ENCODE data around the gene MINPP1.
"Not testable (repeated sequence)": the region's sequence is repeated elsewhere in the genome, so short reads cannot be mapped to it uniquely, and the experiment has no call there.

Gene MINPP1, protein sequence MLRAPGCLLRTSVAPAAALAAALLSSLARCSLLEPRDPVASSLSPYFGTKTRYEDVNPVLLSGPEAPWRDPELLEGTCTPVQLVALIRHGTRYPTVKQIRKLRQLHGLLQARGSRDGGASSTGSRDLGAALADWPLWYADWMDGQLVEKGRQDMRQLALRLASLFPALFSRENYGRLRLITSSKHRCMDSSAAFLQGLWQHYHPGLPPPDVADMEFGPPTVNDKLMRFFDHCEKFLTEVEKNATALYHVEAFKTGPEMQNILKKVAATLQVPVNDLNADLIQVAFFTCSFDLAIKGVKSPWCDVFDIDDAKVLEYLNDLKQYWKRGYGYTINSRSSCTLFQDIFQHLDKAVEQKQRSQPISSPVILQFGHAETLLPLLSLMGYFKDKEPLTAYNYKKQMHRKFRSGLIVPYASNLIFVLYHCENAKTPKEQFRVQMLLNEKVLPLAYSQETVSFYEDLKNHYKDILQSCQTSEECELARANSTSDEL

DNA sequence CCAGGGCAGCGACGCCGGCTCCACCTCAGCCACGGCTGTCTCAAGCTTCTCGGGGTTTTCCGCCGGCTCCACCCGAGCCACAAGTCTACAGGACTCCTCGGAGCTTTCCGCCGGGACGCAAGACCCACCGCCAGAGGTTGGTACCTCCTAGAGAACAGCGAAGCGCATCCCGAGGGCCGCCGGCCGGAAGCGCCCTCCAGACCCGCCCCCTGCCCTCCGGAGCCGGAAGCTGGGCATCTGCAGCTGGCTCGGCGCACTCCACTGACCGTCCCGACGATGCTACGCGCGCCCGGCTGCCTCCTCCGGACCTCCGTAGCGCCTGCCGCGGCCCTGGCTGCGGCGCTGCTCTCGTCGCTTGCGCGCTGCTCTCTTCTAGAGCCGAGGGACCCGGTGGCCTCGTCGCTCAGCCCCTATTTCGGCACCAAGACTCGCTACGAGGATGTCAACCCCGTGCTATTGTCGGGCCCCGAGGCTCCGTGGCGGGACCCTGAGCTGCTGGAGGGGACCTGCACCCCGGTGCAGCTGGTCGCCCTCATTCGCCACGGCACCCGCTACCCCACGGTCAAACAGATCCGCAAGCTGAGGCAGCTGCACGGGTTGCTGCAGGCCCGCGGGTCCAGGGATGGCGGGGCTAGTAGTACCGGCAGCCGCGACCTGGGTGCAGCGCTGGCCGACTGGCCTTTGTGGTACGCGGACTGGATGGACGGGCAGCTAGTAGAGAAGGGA lies at the start of gene MINPP1:
MINPP1 (plus strand) TSS at position 254 of the 726 bp plus-strand sequence; CDS start at position 277, 23 bp downstream.
- CTCF ChIA-PET = interaction anchor here (1.1 to 1.2 kb wide), 2 partner anchors 230 to 301 kb away, joined by 3 to 4 read pairs; no protein-coding TSS in a partner anchor
- Mint-ChIP-seq H3K36me3 (peaks cover 9% of the 10 kb centered on the region), H3K9me3 (no peaks in the 10 kb centered on the region), H3K27ac (peak within 1 kb of the TSS; percentile 78), H3K4me1 (peaks cover 29% of the 10 kb centered on the region), H3K27me3 (peaks cover 5% of the 10 kb centered on the region), H3K4me3 (peak within 1 kb of the TSS; percentile 89)
- DNase-seq = peak; percentile 78

DNA sequence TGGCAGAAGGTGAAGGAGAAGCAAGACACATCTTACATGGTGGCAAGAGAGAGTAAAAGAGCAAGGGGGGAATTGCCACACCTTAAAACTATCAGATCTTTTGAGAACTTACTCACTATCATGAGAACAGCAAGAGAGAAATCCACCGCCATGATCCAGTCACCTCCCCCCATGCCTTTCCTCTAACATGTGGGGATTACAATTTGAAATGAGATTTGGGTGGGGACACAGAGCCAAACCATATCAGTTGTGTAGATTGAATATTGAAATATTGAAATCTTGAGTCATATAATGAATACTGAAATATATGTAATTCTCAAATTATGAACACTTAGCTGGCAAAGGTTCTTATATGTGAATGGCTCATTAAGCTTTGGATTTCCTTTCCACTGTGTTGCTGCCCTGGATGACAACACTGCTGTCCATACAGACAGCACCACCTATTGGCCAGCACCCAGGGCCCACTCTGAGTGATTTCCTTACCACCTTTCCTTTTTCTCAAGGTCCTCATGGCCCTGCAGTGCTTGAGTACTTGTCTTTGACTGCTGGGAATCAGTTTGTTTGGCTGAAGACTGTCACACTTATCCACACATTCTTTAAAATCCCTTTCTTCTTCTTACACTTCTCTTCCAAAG lies 48.0 kb upstream of the MINPP1 start:
- DNase-seq, CTCF ChIA-PET, H3K36me3 Mint-ChIP-seq, H3K27me3 Mint-ChIP-seq, H3K27ac Mint-ChIP-seq, H3K4me1 Mint-ChIP-seq, H3K9me3 Mint-ChIP-seq, H3K4me3 Mint-ChIP-seq: not testable (repeated sequence)

DNA sequence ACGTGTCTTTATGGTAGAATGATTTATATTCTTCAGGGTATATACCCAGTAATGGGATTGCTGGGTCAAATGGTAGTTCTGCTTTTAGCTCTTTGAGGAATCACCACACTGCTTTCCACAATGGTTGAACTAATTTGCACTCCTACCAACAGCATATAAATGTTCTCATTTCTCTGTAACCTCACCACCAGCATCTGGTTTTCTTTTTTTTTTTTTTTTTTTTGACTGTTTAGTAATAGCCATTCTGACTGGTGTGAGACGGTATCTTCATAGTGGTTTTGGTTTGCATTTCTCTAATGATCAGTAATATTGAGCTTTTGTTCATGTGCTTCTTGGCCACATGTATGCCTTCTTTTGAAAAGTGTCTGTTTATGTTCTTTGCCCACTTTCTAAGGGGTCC lies 42.9 kb upstream of the MINPP1 start:
- H3K4me1 Mint-ChIP-seq, H3K27ac Mint-ChIP-seq, CTCF ChIA-PET, DNase-seq, H3K4me3 Mint-ChIP-seq, H3K9me3 Mint-ChIP-seq, H3K27me3 Mint-ChIP-seq, H3K36me3 Mint-ChIP-seq: not testable (repeated sequence)

DNA sequence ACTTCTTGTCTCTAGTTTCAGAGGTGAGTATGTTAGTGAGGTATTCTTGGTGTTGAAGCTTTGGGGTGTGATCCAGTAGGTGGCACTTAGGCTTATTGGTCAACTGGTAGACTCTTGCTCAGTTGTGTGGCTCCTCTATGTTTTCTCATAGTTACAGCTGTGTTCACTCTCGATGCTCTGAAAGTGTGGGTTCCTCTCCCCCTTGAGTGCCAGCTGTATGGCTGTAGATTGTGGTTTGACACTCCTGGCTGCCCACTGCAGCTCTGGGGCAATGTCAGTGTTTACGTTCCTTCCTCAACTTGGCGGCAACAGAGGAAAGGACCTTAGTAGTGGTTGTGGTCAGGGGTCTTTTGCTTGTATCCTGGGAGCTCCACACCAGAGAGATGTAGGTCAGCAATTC lies 37.8 kb upstream of the MINPP1 start:
- H3K36me3 Mint-ChIP-seq, H3K4me3 Mint-ChIP-seq, H3K4me1 Mint-ChIP-seq, H3K9me3 Mint-ChIP-seq, H3K27me3 Mint-ChIP-seq, H3K27ac Mint-ChIP-seq, DNase-seq, CTCF ChIA-PET: not testable (repeated sequence)

DNA sequence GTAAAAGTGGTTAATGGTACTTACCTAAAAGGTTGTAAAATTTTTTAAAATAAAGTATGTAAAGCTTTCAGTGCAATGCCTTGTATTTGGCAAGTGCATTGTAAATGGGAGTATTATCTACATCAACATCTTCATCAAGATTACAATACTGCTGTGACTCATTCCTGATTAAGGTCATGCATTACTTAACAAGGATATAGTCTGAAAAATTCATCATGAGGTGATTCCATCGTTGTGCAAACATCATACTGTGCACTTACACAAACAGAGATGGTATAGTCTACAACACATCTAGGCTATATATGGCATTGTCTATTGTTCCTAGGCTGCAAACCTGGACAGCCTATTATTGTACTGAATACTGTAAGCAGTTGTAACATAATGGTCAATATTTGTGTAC lies 16.0 kb upstream of the MINPP1 start:
- CTCF ChIA-PET, H3K36me3 Mint-ChIP-seq: not testable (repeated sequence)

DNA sequence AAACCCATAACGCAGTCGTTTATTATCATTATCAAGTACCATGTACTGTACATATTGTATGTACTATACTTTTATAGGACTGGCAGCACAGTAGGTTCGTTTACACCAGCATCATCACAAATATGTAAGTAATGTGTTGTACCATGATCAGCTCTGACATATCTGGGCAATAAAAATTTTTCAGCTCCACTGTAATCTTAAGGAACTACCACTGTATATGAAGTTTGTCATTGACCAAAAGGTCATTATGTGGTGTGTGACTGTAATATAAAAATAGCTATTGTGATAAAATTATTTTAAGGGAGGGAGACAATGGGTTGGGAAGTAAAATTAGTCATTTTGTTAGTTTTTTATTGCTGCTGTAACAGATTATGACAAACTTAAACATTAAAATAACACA lies 14.4 kb upstream of the MINPP1 start:
- DNase-seq, H3K4me3 Mint-ChIP-seq, H3K4me1 Mint-ChIP-seq, H3K36me3 Mint-ChIP-seq, H3K9me3 Mint-ChIP-seq, H3K27me3 Mint-ChIP-seq, CTCF ChIA-PET, H3K27ac Mint-ChIP-seq: not testable (repeated sequence)

More for the DNA sequence above, 16.0 kb upstream of the MINPP1 start:
- DNase-seq, H3K4me1 Mint-ChIP-seq, H3K27ac Mint-ChIP-seq, H3K9me3 Mint-ChIP-seq, H3K4me3 Mint-ChIP-seq, H3K27me3 Mint-ChIP-seq: not testable (repeated sequence)

DNA sequence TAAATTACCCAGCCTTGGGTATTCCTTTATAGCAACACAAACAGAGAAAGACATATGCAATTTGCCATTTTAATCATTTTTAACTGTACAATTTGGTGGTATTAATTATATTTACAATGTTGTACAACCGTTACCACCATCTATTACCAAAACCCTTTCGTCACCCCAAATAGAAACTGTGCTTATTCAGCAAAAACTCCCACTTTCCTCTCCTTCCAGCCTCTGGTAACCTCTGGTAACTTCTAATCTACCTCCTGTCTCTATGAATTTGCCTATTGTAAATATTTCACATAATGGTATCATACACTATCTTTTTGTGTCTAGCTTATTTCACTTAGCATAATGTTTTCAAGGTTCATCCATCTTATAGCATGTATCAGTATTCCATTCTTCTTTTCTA lies 12.2 kb upstream of the MINPP1 start:
- CTCF ChIA-PET, H3K36me3 Mint-ChIP-seq, H3K27me3 Mint-ChIP-seq, H3K4me1 Mint-ChIP-seq, H3K27ac Mint-ChIP-seq, H3K4me3 Mint-ChIP-seq, H3K9me3 Mint-ChIP-seq, DNase-seq: not testable (repeated sequence)

DNA sequence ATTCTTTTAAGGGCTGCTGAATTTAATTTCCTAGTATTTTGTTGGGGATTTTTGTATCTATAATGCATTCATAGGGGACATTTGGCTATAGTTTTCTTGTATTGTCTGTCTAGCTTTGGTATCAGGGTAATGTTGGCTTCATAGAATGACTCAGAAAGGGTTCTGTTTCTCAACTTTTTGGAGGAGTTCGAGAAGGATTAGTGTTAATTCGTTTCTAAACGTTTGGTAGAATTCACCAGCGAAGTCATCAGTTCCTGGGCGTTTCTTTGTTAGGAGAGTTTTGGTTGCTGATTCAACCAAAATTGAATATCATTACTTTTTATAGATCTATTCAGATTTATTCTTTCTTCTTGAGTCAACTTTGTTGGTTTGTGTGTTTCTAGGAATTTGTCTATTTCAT lies 9.2 kb upstream of the MINPP1 start:
- H3K27me3 Mint-ChIP-seq, H3K27ac Mint-ChIP-seq: not testable (repeated sequence)

DNA sequence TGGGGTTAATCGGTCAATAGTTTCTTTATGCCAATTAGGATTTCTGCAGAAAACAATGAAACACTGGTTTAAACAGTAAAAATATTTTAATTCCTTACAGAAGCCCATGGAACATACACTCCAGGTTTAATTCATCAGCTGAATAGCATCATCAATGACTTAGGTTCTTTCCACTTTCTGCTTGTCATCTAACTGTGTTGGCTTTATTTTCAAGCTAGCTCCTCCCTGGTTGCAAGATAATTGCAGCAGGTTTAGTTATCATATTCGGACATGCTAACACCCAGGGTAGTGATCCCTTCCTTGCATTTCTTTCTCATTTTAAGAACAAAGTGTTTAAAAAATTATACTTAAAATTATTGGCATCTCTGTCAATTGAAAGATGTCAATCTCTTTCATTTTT lies 7.3 kb upstream of the MINPP1 start:
- H3K4me3 Mint-ChIP-seq, H3K36me3 Mint-ChIP-seq, H3K27me3 Mint-ChIP-seq, H3K9me3 Mint-ChIP-seq, H3K4me1 Mint-ChIP-seq, H3K27ac Mint-ChIP-seq, CTCF ChIA-PET, DNase-seq: not testable (repeated sequence)

More for the DNA sequence above, 9.2 kb upstream of the MINPP1 start:
- H3K9me3 Mint-ChIP-seq, H3K4me3 Mint-ChIP-seq, DNase-seq, CTCF ChIA-PET, H3K4me1 Mint-ChIP-seq, H3K36me3 Mint-ChIP-seq: not testable (repeated sequence)

DNA sequence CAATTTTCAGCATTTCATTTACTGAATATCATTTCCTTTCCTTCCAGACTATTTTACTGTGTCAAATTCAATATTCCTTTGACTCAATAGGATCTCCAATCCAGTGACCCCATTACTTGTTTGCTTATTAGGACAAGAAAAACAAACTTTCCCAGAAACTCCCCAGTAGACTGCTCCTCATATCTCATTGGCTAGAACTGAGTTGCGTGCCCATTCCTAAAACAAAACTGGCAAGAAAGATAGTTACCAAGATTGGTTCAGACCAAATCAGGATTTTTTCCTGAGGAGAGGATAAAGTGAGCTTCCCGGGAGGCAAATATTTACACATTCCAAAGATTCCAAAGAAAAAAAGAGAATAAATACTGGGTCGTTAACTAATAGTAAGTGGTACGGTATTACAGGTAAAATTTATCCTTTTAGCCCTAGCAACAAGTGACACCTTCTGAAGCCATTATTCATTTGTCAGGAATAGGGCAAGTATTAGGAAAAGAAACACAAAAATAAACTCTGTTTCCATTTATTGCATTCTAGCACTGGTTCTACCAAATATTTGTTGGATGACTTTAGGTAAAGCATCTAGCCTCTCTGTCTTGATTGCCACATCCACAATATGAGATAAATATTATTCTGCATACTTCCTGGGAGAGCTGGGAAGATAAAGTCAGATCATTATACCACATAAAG lies 6.4 kb upstream of the MINPP1 start:
- H3K9me3 Mint-ChIP-seq, DNase-seq, H3K4me1 Mint-ChIP-seq, H3K4me3 Mint-ChIP-seq, H3K27ac Mint-ChIP-seq, H3K36me3 Mint-ChIP-seq, H3K27me3 Mint-ChIP-seq, CTCF ChIA-PET: not testable (repeated sequence)

DNA sequence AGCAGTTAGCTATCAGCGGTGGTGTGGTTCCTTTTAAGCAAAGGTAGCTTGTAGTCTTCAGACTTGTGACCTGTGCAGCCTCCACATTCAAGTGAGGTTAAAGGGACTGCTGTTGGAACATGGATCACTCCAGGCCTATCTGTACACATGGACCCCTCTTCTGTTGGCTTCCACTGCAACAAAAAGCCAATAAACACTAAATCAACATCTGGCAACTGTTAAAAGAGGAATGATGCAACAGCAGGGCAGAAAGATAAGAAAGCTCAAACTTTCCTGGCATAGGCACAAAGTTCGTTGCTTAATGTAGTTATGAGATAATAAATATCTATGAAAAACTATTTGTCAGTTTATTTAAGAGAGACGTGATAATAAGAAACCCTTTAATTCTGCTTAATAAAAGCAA lies 4.0 kb upstream of the MINPP1 start:
- Mint-ChIP-seq H3K36me3 (no peaks in the 10 kb centered on the region), H3K27ac (no peak overlapping the region), H3K4me1 (peaks cover 13% of the 10 kb centered on the region), H3K4me3 (no peak overlapping the region), H3K27me3 (peaks cover 13% of the 10 kb centered on the region), H3K9me3 (no peaks in the 10 kb centered on the region)
- CTCF ChIA-PET = interaction anchor here (0.6 kb wide), 1 partner anchor 403 kb away, joined by 5 read pairs; no protein-coding TSS in a partner anchor
- no peak for DNase-seq

DNA sequence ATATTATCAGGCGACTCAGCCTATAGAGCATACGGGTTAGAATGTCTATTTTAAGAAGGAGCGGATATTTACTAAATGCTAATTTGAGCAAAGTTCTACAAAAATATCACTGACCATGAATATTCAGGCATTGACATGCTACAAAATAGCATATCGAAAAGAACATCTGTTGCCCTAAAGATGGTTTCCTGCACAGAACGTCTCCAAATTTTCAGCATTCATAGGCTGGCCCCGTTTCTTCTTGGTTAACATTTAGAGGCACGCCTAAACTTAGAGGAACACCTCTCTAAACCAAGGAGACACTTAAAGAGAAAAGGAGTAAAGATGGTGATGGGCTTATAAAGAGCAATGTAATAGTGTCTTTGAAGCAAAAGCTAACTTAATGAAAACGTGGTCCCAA lies 1.3 kb upstream of the MINPP1 start:
- CTCF ChIA-PET = interaction anchor here (0.7 kb wide), 1 partner anchor 158 kb away, joined by 3 read pairs; no protein-coding TSS in a partner anchor
- Mint-ChIP-seq H3K4me1 (peaks cover 29% of the 10 kb centered on the region), H3K36me3 (no peaks in the 10 kb centered on the region), H3K27me3 (peaks cover 5% of the 10 kb centered on the region), H3K27ac (no peak overlapping the region), H3K4me3 (peak overlapping the region; percentile 2), H3K9me3 (no peaks in the 10 kb centered on the region)
- DNase-seq = no peak

DNA sequence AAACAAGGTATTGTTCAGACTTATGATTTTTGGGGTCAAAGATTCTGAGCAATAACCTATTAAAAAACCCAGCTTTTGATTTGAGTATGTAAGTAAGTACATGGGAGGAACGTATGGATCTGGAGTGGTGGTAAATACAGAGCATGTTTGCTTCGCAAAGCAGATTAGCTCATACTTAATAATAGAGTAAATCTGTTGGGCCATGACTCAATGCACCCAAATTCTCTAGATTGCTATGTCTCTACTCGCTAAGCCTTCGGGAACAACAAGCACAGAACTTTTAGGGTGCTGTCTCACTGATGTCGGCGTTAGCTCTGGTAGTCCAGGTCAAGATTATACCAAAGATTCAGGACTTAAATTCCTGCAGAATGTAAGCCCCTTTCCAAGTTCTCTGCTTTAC lies 807 bp upstream of the MINPP1 start:
- Mint-ChIP-seq H3K27me3 (peaks cover 5% of the 10 kb centered on the region), H3K4me1 (peaks cover 29% of the 10 kb centered on the region), H3K4me3 (peak overlapping the region; percentile 89), H3K9me3 (no peaks in the 10 kb centered on the region), H3K36me3 (peaks cover 4% of the 10 kb centered on the region), H3K27ac (peak overlapping the region; percentile 5)
- no peak for DNase-seq
- CTCF ChIA-PET = interaction anchor here (1.1 kb wide), 1 partner anchor 231 kb away, joined by 3 read pairs; no protein-coding TSS in a partner anchor

DNA sequence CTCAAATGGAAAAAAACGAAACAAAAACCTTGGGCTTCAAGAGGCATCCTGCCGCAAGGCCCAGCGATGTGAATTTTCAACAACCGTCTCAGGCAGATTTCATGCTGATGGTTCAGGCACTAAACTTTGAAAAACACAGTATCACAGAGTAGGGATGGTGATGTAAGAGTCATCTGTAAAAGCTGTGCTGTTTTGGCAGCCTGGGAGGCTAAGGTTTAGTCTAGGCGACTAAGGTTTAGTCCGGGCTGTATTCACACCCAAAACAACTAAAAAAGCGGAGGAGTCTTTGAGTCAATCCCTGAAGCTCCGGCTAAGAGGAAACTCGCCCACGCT lies 420 bp upstream of the MINPP1 start:
- Mint-ChIP-seq H3K4me1 (peaks cover 29% of the 10 kb centered on the region), H3K9me3 (no peaks in the 10 kb centered on the region), H3K27ac (peak overlapping the region; percentile 5), H3K36me3 (peaks cover 6% of the 10 kb centered on the region), H3K4me3 (peak overlapping the region; percentile 89), H3K27me3 (peaks cover 5% of the 10 kb centered on the region)
- DNase-seq = no peak
- CTCF ChIA-PET = interaction anchor here (1.1 to 1.2 kb wide), 2 partner anchors 230 to 300 kb away, joined by 3 to 4 read pairs; no protein-coding TSS in a partner anchor
